ENCODE results near the gene PRKAR2A. TPM values are rescaled to one million over a fixed set of nuclear protein-coding genes. Genes with fewer than 3 reads are reported as not detected.
A peak's percentile ranks its signal among the peaks of the same experiment; 100 is the strongest.
"Not testable (repeated sequence)": the region's sequence is repeated elsewhere in the genome, so short reads cannot be mapped to it uniquely, and the experiment has no call there.

PRKAR2A gene
- total RNA-seq, 4 donors from 2014 or later = 28.4 to 35.1 (median 32.0) TPM

- ATAC-seq (ENCODE audit: low FRiP score) (no peak), DNase-seq (ENCODE audit: low spot score) (no peak)
- TF ChIP-seq, protein P1, sequence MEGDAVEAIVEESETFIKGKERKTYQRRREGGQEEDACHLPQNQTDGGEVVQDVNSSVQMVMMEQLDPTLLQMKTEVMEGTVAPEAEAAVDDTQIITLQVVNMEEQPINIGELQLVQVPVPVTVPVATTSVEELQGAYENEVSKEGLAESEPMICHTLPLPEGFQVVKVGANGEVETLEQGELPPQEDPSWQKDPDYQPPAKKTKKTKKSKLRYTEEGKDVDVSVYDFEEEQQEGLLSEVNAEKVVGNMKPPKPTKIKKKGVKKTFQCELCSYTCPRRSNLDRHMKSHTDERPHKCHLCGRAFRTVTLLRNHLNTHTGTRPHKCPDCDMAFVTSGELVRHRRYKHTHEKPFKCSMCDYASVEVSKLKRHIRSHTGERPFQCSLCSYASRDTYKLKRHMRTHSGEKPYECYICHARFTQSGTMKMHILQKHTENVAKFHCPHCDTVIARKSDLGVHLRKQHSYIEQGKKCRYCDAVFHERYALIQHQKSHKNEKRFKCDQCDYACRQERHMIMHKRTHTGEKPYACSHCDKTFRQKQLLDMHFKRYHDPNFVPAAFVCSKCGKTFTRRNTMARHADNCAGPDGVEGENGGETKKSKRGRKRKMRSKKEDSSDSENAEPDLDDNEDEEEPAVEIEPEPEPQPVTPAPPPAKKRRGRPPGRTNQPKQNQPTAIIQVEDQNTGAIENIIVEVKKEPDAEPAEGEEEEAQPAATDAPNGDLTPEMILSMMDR (IDR thresholded peaks at IDR 0.05) = no peak
Measured at GRCh38 chr3:48723725-48724124, 123.9 kb downstream of the PRKAR2A start.

DNA sequence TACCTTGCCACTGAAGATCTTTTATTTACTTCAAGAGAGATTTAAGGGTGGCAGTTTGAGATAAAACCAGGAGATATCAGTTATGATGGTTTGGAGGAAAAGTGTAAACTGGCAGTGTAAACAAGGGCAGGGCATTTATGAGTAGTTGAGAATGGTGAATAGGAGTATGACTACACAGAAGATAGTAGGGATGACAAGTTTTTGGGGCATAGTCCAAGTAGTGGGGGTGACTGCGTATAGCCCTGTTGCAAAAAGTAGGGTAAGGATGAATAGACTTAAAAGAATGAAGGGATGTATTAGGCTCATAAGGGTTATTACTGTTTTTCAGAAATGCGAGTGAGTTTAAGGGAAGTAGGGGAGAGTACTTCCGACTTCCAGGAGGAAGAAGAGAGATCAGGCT lies 124.4 kb downstream of the PRKAR2A start:
- not testable (repeated sequence) for ATAC-seq (ENCODE audit: low FRiP score); DNase-seq (ENCODE audit: low spot score)

- DNase-seq (ENCODE audit: low spot score) (peak; percentile 92), ATAC-seq (ENCODE audit: low FRiP score) (peak; percentile 100)
- TF ChIP-seq, protein P1 (IDR thresholded peaks at IDR 0.05) = no peak
Measured at GRCh38 chr3:48716982-48717746, 130.5 kb downstream of the PRKAR2A start, which contains the start of gene IP6K2. TSS of gene IP6K2 (minus strand) at chr3:48717221. CDS start at chr3:48695291, 21,930 bp downstream.

GRCh38 chr3:48716508-48716981 lies 131.1 kb downstream of the PRKAR2A start:
- DNase-seq (ENCODE audit: low spot score) (no peak), ATAC-seq (ENCODE audit: low FRiP score) (no peak)
- TF ChIP-seq, protein P1 (IDR thresholded peaks at IDR 0.05) = no peak

- ATAC-seq (ENCODE audit: low FRiP score) (no peak), DNase-seq (ENCODE audit: low spot score) (no peak)
- TF ChIP-seq, protein P1 (IDR thresholded peaks at IDR 0.05) = no peak
Measured at GRCh38 chr3:48715174-48715800, 132.4 kb downstream of the PRKAR2A start.

GRCh38 chr3:48711727-48712126 lies 135.9 kb downstream of the PRKAR2A start:
- ATAC-seq (ENCODE audit: low FRiP score) (no peak), DNase-seq (ENCODE audit: low spot score) (no peak)
- TF ChIP-seq, protein P1 (IDR thresholded peaks at IDR 0.05) = no peak

DNA sequence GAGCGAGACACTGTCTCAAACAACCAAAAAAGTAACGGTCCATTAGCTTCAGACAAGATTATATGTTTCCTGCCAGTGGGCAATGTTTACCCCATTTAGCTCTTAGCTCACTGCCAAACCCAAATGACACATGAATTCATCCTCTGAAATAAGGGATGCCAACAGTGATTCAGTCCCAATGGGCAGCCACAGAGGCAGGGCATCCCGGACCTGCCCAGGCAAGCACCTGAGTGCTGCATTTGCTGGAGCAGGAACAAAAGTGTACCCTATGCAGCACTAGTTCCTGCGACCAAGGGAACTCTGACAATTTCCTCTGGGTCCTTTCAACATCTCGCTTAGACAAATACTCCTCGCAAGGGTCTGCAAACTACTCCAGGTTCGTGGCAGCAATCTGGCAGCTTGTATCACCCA lies 138.6 kb downstream of the PRKAR2A start:
- TF ChIP-seq, protein P1 (IDR thresholded peaks at IDR 0.05) = no peak
- ATAC-seq (ENCODE audit: low FRiP score) = no peak
- DNase-seq (ENCODE audit: low spot score) = no peak
